ENCODE results near the gene ST3GAL2.

ST3GAL2 gene

DNA sequence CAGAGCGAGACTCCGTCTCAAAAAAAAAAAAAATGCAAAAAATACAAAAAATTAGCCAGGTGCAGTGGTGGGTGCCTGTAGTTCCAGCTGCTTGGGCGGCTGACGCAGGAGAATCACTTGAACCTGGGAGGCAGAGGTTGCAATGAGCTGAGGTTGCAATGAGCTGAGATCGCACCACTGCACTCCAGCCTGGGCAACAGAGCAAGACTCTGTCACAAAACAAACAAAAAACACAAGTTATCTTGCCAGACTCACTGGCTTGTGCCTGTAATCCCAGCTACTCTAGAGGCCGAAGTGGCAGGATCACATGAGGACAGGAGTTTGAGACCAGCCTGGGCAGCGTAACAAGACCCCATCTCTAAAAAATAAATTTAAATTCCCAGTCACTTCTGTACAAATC lies 3.4 kb upstream of the ST3GAL2 start:
- no peak for TF ChIP-seq CREB1 (IDR thresholded peaks at IDR 0.05; ENCODE audit: low read depth)
- TF ChIP-seq, protein P1, sequence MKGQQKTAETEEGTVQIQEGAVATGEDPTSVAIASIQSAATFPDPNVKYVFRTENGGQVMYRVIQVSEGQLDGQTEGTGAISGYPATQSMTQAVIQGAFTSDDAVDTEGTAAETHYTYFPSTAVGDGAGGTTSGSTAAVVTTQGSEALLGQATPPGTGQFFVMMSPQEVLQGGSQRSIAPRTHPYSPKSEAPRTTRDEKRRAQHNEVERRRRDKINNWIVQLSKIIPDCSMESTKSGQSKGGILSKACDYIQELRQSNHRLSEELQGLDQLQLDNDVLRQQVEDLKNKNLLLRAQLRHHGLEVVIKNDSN (IDR thresholded peaks at IDR 0.05) = no peak
- no peak for TF ChIP-seq FOXM1 (IDR thresholded peaks at IDR 0.05; ENCODE audit: borderline replicate concordance, low read depth)
- TF ChIP-seq CEBPB (IDR thresholded peaks at IDR 0.05) = no peak
- TF ChIP-seq REST (IDR thresholded peaks at IDR 0.05; ENCODE audit: low read depth) = no peak
- no peak for TF ChIP-seq RAD21 (IDR thresholded peaks at IDR 0.05; ENCODE audit: low read depth)
- TF ChIP-seq TEAD4 (IDR thresholded peaks at IDR 0.05) = no peak
- no peak for TF ChIP-seq EGR1 (IDR thresholded peaks at IDR 0.05)
- TF ChIP-seq ZBTB7A (IDR thresholded peaks at IDR 0.05; ENCODE audit: low read depth) = no peak
- TF ChIP-seq EP300 (IDR thresholded peaks at IDR 0.05; ENCODE audit: borderline replicate concordance) = no peak
- no peak for TF ChIP-seq NFIC (IDR thresholded peaks at IDR 0.05)
- no peak for TF ChIP-seq TCF12 (IDR thresholded peaks at IDR 0.05; ENCODE audit: low read depth)
- no peak for TF ChIP-seq TAF1 (IDR thresholded peaks at IDR 0.05; ENCODE audit: low read depth)
- no peak for TF ChIP-seq MAX (IDR thresholded peaks at IDR 0.05)
- no peak for TF ChIP-seq YY1 (IDR thresholded peaks at IDR 0.05; ENCODE audit: low read depth)

DNA sequence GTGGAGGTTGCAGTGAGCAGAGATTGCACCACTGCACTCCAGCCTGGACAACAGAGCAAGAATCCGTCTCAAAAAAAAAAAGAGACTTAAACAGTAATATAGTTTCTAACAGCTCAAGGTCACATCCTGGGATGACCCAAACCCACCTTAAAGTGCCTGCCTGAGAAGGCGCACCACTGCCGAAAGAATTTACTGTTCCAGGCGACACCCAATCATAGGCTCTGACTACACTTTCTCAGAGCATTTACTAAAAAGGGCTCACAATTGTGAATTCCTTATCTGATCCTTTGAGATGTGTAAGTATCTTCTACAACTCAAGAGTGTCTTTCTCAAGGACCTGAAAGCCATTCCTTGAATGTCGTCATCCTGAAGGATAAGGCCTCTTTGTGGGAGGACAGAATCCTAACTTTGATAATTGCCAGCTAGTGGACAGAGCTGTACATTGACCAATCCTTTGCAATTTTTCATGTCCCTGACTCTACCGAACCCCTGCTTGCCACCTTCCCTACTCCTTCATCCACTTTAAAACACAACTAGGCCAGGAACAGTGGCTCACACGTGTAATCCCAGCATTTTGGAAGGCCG lies 2.6 kb upstream of the ST3GAL2 start:
- TF ChIP-seq RAD21 (IDR thresholded peaks at IDR 0.05; ENCODE audit: low read depth) = no peak
- TF ChIP-seq, protein P1 (IDR thresholded peaks at IDR 0.05) = no peak
- TF ChIP-seq ZBTB7A (IDR thresholded peaks at IDR 0.05; ENCODE audit: low read depth) = no peak
- no peak for TF ChIP-seq NFIC (IDR thresholded peaks at IDR 0.05)
- TF ChIP-seq TAF1 (IDR thresholded peaks at IDR 0.05; ENCODE audit: low read depth) = no peak
- TF ChIP-seq REST (IDR thresholded peaks at IDR 0.05; ENCODE audit: low read depth) = no peak
- no peak for TF ChIP-seq YY1 (IDR thresholded peaks at IDR 0.05; ENCODE audit: low read depth)

DNA sequence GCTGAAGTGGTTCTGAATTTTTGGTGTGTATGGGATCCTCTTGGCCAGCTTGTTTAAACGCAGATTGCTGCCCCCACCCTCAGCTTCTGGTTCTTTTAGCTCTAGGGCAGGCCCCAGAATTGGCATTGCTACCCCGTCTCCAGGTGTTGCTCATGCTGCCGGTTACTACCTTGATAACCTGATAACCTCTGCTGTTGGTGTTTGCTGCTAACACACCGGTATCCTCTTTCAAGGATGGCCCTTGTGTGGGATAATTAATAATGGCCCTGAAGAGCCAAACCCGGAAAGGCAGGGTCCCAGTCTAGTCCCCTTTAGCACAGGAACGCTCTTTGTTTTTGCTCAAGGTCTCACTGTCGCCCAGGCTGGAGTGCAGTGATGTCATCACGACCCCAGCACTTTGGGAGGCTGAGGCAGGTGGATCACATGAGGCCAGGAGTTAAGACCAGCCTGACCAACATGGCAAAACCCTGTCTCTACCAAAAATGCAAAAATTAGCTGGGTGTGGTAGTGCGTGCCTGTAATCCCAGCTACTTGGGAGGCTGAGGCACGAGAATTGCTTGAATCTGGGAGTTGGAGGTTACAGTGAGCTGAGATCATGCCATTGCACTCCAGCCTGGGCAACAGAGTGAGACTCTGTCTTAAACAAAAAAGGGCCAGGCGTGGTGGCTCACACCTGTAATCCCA lies 1.3 kb upstream of the ST3GAL2 start:
- TF ChIP-seq TEAD4 (IDR thresholded peaks at IDR 0.05) (no peak), NFIC (IDR thresholded peaks at IDR 0.05) (no peak), YY1 (IDR thresholded peaks at IDR 0.05; ENCODE audit: low read depth) (no peak)

GRCh38 chr16:70438585-70438968 lies 323 bp downstream of the ST3GAL2 start:
- TF ChIP-seq TAF1 (IDR thresholded peaks at IDR 0.05; ENCODE audit: low read depth) (no peak), EGR1 (IDR thresholded peaks at IDR 0.05) (no peak), TCF12 (IDR thresholded peaks at IDR 0.05; ENCODE audit: low read depth) (no peak), ZBTB7A (IDR thresholded peaks at IDR 0.05; ENCODE audit: low read depth) (no peak), NFIC (IDR thresholded peaks at IDR 0.05) (no peak), CREB1 (IDR thresholded peaks at IDR 0.05; ENCODE audit: low read depth) (no peak), TEAD4 (IDR thresholded peaks at IDR 0.05) (no peak), REST (IDR thresholded peaks at IDR 0.05; ENCODE audit: low read depth) (no peak), RAD21 (IDR thresholded peaks at IDR 0.05; ENCODE audit: low read depth) (no peak)
